Measurements from ENCODE around the gene AP4B1.
A peak's percentile ranks its signal among the peaks of the same experiment; 100 is the strongest.

AP4B1 gene

DNA sequence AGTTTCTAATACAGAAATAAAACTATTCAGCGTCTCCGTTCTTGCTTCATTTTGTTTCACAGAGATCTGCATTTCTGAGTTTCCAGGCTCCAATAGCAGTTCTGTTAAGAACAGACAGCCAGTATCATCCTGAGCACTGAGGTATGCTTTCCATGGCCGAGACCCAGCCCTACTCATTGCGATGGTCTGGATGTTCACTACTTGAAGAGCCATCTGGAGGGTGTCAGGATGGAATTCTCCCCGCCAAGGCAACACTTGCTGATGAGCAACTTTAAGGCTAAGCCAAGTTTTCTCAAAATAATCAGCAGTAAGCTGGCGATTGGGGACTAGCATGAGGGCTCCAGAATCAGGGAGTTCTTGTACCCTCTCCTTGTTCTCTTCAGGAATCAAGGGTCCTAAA, 9.5 kb downstream of the AP4B1 start:
- DNase-seq (ENCODE audit: low read depth): no peak

- no peak for DNase-seq (ENCODE audit: low read depth)
Observed at GRCh38 chr1:113893267-113893666, 11.3 kb downstream of the AP4B1 start.

DNA sequence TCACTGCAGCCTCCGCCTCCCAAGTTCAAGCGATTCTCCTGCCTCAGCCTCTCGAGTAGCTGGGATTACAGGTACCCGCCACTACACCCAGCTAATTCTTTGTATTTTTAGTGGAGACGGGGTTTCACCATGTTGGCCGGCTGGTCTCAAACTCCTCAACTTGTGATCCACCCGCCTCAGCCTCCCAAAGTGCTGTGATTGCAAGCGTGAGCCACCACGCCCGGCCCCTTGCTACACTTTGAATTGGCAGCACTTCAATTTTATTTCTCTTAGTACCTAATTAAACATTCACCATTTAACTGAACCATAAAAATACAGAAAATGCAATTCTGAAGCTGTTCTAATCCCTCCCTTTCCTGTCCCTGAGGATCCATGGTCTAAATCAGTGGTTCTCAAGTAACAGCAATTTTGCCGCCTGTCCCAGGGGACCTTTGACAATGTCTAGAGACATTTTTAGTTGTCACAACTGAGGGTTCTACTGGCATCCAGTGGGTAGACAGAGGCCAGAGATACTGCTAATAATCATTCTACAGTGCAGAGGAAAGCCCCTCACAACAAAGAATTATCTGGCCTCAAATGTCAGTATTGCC, 12.9 kb downstream of the AP4B1 start:
- DNase-seq (ENCODE audit: low read depth): no peak

- DNase-seq (ENCODE audit: low read depth): no peak
Observed at GRCh38 chr1:113890816-113891215, 13.8 kb downstream of the AP4B1 start.

GRCh38 chr1:113887402-113888175, 17.0 kb downstream of the AP4B1 start, which contains the start of gene BCL2L15:
Gene BCL2L15 (minus strand): TSS chr1:113887581. CDS start chr1:113887375, 206 bp downstream.
- no peak for DNase-seq (ENCODE audit: low read depth)

DNA sequence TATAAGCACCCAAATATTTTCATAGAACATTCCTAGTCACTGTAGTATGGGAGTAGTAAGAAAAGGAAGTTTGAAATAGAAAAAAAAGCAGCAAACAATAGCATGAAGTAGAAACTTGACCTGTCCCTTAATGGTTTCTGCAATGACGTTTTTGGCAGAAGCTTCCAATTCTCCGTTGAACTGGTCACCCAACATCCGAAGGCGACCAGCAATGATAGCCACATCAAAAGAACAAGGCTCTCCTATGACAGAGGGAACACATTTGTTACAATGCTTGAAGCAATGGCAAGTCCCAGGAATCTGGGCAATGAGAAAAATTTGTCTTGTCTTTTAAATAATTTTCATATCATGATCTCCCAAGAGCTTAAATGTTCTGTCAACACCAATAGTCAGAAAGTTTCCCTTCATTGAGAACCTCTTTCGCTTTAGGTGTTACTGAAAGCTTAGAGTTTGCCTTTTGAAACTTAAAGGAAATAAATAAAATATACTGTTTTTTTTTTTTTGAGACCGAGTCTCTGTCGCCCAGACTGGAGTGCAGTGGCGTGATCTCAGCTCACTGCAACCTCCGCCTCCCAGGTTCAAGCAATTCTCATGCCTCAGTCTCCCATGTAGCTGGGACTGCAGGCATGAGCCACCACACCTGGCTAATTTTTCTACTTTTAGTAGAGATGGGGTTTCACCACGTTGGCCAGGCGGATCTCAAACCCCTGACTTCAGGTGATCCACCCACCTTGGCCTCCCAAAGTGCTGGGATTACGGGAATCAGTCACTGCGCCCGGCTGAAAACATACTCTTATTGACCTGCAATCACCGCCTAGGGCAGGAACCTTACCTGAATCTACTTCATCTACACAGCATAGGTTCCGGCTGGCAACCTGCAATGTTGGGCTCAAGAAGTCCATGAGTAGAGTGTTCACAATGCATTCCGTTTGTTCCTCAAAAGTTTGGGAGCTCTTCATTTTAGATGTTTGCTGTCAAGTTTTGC, 17.9 kb downstream of the AP4B1 start:
- DNase-seq (ENCODE audit: low read depth): no peak

DNA sequence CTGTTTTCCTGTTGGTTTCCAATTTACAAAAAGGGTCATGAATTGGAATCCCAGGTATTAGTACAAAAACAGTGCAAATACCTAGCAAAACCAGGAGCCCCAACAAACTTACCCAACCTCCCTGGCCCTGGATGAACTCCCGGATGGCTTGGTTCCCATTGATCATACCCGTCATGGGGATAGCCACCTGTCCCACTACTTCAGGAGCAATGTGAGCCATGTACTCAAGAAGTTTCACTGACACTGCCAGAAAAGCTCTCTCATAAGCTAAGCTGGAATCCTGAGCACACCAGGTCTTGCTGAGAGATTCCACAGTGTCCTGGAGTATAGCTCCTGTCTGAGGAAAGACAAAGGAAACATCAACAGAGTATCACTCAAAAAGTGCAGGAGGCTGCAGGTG, 22.9 kb downstream of the AP4B1 start:
- DNase-seq (ENCODE audit: low read depth): no peak

GRCh38 chr1:113879739-113880038, 24.9 kb downstream of the AP4B1 start:
- DNase-seq (ENCODE audit: low read depth): no peak

- DNase-seq (ENCODE audit: low read depth): no peak
Observed at GRCh38 chr1:113876176-113876575, 28.4 kb downstream of the AP4B1 start.

GRCh38 chr1:113875714-113876113, 28.9 kb downstream of the AP4B1 start:
- DNase-seq (ENCODE audit: low read depth): no peak

DNA sequence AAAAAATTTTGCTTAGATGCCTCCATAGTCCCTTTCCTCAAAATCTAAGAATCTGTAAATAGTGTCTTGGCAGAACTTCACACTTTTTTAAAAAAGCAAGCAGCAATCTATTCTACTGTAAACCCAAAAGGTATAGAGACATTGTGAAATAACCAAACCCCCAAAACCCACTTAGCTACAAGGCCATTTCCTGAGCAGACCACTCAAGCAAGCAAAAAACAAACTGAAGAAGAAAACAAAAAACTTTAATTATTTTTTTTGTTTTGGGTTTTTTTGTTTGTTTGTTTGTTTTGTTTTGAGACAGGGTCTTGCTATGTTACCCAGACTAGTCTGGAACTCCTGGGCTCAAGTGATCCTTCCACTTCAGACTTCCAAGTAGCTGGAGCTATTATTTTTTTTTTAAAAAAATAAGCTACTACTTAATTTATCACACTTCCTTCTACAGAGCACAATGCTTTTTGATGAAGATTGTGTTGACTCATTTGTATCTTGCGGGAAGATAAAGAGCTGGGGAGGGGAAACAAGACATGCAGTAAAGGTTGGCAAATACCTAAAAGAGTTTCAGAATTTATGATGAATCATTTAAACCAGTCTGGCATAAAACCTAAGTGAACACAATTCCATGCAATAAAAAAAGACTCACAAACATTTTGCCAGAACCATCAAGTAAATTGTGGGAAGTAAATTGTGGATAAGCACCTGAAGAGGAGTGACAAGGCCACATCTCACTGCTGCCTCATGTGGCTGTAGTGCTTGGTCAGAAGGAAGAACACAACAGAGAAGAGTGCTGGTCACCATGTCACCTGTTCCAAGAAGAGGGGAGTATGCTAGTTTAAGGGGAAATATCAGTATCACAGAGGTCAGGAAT, 30.4 kb downstream of the AP4B1 start:
- DNase-seq (ENCODE audit: low read depth): no peak

GRCh38 chr1:113872219-113872935, 32.2 kb downstream of the AP4B1 start:
- DNase-seq (ENCODE audit: low read depth): no peak

DNA sequence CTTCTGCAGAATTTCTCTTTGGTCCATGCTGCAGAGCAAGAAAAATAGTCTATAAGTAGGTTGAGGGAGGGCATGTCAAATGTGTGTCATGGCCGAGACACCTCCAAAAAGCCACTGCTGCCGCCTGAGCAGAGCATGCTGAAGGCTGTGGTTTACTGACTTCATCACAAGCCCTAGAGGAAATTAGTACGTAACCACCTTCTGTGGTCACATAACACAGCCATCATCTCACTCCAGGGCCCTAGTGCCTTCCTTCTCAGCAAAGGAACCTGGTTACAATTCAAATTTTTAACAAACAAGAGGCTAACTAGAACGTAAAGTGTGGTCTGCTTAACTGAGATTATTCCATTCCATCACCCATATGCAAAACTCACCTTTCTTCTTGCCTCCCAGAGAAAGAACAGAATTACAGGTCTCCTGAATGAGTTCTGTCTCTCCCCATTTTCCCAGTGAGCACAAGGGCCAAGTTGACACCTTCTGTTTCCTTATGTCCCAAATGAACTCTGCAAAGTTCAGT, 32.9 kb downstream of the AP4B1 start, which contains the start of gene PTPN22:
Gene PTPN22, minus strand, starts transcription at position 116 of the 517 bp plus-strand sequence.
- no peak for DNase-seq (ENCODE audit: low read depth)

DNA sequence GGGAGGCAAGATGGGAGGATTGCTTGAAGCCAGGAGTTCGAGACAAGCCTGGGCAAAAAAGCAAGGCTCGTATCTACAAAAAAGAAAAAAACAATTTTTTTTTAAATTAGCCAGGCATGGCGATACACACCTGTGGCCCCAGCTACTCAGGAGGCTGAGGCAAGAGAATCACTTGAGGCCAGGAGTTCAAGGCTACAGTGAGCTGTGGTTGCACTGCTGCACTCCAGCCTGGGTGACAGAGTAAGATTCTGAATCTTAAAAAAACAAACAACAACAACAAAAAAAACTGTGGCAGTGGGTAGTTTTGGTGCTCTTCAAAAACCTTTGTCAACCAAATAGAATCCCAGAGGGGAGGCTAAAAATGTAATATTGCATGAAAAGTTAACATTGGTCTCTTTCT, 33.8 kb downstream of the AP4B1 start:
- no peak for DNase-seq (ENCODE audit: low read depth)

GRCh38 chr1:113868387-113869083, 36.1 kb downstream of the AP4B1 start:
- no peak for DNase-seq (ENCODE audit: low read depth)

- DNase-seq (ENCODE audit: low read depth): no peak
Observed at GRCh38 chr1:113861641-113862040, 43.0 kb downstream of the AP4B1 start.

DNA sequence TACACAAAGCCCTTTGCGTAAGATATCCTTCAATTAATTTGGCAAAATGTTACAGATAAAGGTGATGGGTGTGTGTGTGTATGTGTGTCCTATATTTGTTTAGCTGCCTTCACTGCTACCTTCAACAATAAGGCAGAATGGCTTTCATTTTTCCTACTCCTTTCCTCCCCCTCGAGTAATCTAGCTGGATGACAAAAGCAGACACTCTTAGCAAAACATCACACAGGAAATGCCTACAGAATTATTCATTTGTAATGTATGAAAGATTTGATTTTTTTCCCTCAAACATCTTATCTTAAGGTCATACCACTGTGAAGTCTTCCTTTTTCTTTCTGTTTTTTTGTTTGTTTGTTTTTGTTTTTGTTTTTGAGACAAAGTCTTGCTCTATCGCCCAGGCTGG, 43.7 kb downstream of the AP4B1 start:
- DNase-seq (ENCODE audit: low read depth): peak; percentile 44

GRCh38 chr1:113859478-113860175, 45.0 kb downstream of the AP4B1 start:
- DNase-seq (ENCODE audit: low read depth): no peak

- no peak for DNase-seq (ENCODE audit: low read depth)
Observed at GRCh38 chr1:113858982-113859381, 45.6 kb downstream of the AP4B1 start.

DNA sequence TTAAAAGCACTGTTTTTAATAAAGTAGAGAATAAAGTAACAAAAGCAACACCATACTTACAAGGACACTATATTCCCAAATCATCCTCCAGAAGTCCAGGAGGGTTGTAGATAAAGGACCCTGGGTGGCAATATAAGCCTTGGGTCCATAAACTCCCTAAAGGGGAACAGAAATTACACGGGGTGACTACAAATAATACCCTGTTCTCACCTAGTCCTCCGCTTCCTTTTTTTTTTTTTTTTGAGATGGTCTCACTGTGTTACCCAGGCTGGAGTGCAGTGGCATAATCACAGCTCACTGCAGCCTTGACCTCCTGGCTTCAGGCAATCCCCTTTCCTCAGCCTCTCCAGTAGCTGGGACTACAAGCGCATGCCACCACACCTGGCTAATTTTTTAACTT, 46.2 kb downstream of the AP4B1 start:
- no peak for DNase-seq (ENCODE audit: low read depth)
